ENCODE data around the gene DPP4. TPM values are rescaled to one million over a fixed set of nuclear protein-coding genes. Genes with fewer than 3 reads are reported as not detected.

DPP4 gene
- total and polyA plus RNA-seq, 2 of the 13 experiments (the other 11 are each of a cell fraction or from before 2014, with no cell fraction given): 39.4 to 109 TPM

DNA sequence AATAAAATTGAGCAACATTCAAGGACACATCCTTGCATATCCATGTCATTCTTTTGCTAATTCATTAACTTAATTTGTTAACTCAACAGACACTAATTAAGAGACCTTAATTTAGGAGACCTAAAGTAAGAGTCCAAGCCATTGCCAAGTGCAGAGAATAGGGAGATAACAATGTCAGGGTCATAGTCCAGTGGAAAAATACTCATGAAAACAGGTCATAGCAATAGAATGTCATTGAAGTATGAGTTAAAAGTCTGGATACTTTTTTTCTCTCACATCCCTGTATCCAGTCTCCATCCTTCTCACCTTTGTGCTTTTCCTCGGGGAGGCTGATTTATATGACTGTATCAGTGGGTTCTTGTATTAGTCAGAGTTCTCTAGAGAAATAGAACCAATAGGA lies 26.6 kb upstream of the DPP4 start:
- Histone ChIP-seq H4K20me1 (ENCODE audit: insufficient read depth, low read length) (no peaks in the 10 kb centered on the region), H3K4me3 (replicated peaks in 1 of 3; ENCODE audit: insufficient read depth in 1 of 3, low read depth in 2 of 3, low read length in 3 of 3) (no peak overlapping the region), H3K4me2 (ENCODE audit: low read depth, low read length) (peak overlapping the region; percentile 34; the same call in 1 of the 2 replicates), H3K79me2 (ENCODE audit: insufficient read depth, low read length) (no peaks in the 10 kb centered on the region), H3K9me3 (ENCODE audit: low read length) (no peaks in the 10 kb centered on the region), H3K9ac (ENCODE audit: insufficient read depth, low read depth, low read length) (no peak overlapping the region), H3K27ac (ENCODE audit: extremely low read length, insufficient read depth, low read length) (no peak overlapping the region), H2AFZ (ENCODE audit: low read length) (no peak overlapping the region), H3K27me3 (ENCODE audit: control insufficient read depth in 1 of 2, insufficient read depth in 2 of 2, low read length in 2 of 2) (no peaks in the 10 kb centered on the region), H3K4me1 (ENCODE audit: insufficient read depth, low read length) (peaks cover 42% of the 10 kb centered on the region), H3K36me3 (replicated peaks in 1 of 2; ENCODE audit: control insufficient read depth in 1 of 2, insufficient read depth in 2 of 2, low read length in 2 of 2) (no peaks in the 10 kb centered on the region)
- peak; percentile 85 for DNase-seq (ENCODE audit: low spot score)
- CTCF ChIA-PET (ENCODE audit: low intra/inter-chr PET ratio, low total read pairs): no interaction called here
- ATAC-seq: peak; percentile 80
- FAIRE-seq: peak; percentile 77
- intact Hi-C loops (cut with micrococcal nuclease; ENCODE audit: unreplicated experiment) (loop anchor here (1.0 kb wide), 2 partner anchors 9 to 11 kb away; no protein-coding TSS in a partner anchor), in situ Hi-C loops (cut with HindIII; ENCODE audit: extremely low pct_ligation_motif_present, low pct_unique_long_range_greater_than_20kb) (no loop called here)
- no TSS peak for BruUV-seq (replicated peaks)
- 21% methylated on average over 1 of the region's 1 CpG for WGBS (ENCODE audit: low lambda C conversion rate)
- POLR2A ChIA-PET: interaction anchor here (1.0 kb wide), 1 partner anchor 26 kb away, joined by 4 read pairs; no protein-coding TSS in a partner anchor
- TF ChIP-seq FLYWCH1 (CRISPR knock-in tag; IDR thresholded peaks at IDR 0.05) (no peak), FOXO1 (CRISPR knock-in tag; IDR thresholded peaks at IDR 0.05) (no peak; the same call in 1 of the 2 replicates), NFIC (IDR thresholded peaks at IDR 0.05; ENCODE audit: low read length) (peak; percentile 91; the same call in 1 of the 2 replicates), ASH2L (IDR thresholded peaks at IDR 0.05; ENCODE audit: insufficient read length, low read depth, low read length) (peak; percentile 41), HNF4A (CRISPR knock-in tag; IDR thresholded peaks at IDR 0.05) (peak; percentile 91), SIX4 (CRISPR knock-in tag; IDR thresholded peaks at IDR 0.05) (0 out of 2 replicates have a peak, but pooled peaks have one; percentile 14), KAT7 (CRISPR knock-in tag; IDR thresholded peaks at IDR 0.05; ENCODE audit: borderline replicate concordance) (0 out of 2 replicates have a peak, but pooled peaks have one; percentile 66), ZC3H13 (CRISPR knock-in tag; IDR thresholded peaks at IDR 0.05) (no peak), TARDBP (CRISPR knock-in tag; IDR thresholded peaks at IDR 0.05) (0 out of 2 replicates have a peak, but pooled peaks have one; percentile 35), RCOR2 (CRISPR knock-in tag; IDR thresholded peaks at IDR 0.05) (0 out of 2 replicates have a peak, but pooled peaks have one; percentile 37), ZGPAT (CRISPR knock-in tag; IDR thresholded peaks at IDR 0.05) (peak; percentile 66; the same call in 1 of the 2 replicates), ZNF563 (CRISPR knock-in tag; IDR thresholded peaks at IDR 0.05) (no peak), ZNF12 (CRISPR knock-in tag; IDR thresholded peaks at IDR 0.05) (0 out of 2 replicates have a peak, but pooled peaks have one; percentile 42), NCOR1 (IDR thresholded peaks at IDR 0.05; ENCODE audit: borderline replicate concordance, low read length) (peak; percentile 86; the same call in 1 of the 2 replicates), ZNF264 (CRISPR knock-in tag; IDR thresholded peaks at IDR 0.05) (0 out of 2 replicates have a peak, but pooled peaks have one; percentile 42)
- TF ChIP-seq, protein P1, sequence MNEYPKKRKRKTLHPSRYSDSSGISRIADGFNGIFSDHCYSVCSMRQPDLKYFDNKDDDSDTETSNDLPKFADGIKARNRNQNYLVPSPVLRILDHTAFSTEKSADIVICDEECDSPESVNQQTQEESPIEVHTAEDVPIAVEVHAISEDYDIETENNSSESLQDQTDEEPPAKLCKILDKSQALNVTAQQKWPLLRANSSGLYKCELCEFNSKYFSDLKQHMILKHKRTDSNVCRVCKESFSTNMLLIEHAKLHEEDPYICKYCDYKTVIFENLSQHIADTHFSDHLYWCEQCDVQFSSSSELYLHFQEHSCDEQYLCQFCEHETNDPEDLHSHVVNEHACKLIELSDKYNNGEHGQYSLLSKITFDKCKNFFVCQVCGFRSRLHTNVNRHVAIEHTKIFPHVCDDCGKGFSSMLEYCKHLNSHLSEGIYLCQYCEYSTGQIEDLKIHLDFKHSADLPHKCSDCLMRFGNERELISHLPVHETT (CRISPR knock-in tag; conservative IDR thresholded peaks at IDR 0.05): no peak
- TF ChIP-seq, protein P2, sequence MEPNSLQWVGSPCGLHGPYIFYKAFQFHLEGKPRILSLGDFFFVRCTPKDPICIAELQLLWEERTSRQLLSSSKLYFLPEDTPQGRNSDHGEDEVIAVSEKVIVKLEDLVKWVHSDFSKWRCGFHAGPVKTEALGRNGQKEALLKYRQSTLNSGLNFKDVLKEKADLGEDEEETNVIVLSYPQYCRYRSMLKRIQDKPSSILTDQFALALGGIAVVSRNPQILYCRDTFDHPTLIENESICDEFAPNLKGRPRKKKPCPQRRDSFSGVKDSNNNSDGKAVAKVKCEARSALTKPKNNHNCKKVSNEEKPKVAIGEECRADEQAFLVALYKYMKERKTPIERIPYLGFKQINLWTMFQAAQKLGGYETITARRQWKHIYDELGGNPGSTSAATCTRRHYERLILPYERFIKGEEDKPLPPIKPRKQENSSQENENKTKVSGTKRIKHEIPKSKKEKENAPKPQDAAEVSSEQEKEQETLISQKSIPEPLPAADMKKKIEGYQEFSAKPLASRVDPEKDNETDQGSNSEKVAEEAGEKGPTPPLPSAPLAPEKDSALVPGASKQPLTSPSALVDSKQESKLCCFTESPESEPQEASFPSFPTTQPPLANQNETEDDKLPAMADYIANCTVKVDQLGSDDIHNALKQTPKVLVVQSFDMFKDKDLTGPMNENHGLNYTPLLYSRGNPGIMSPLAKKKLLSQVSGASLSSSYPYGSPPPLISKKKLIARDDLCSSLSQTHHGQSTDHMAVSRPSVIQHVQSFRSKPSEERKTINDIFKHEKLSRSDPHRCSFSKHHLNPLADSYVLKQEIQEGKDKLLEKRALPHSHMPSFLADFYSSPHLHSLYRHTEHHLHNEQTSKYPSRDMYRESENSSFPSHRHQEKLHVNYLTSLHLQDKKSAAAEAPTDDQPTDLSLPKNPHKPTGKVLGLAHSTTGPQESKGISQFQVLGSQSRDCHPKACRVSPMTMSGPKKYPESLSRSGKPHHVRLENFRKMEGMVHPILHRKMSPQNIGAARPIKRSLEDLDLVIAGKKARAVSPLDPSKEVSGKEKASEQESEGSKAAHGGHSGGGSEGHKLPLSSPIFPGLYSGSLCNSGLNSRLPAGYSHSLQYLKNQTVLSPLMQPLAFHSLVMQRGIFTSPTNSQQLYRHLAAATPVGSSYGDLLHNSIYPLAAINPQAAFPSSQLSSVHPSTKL (CRISPR knock-in tag; IDR thresholded peaks at IDR 0.05): peak; percentile 86
- TF ChIP-seq, protein P3, sequence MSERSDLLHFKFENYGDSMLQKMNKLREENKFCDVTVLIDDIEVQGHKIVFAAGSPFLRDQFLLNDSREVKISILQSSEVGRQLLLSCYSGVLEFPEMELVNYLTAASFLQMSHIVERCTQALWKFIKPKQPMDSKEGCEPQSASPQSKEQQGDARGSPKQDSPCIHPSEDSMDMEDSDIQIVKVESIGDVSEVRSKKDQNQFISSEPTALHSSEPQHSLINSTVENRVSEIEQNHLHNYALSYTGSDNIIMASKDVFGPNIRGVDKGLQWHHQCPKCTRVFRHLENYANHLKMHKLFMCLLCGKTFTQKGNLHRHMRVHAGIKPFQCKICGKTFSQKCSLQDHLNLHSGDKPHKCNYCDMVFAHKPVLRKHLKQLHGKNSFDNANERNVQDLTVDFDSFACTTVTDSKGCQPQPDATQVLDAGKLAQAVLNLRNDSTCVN (CRISPR knock-in tag; IDR thresholded peaks at IDR 0.05; ENCODE audit: borderline replicate concordance): no peak
